Right lobe of liver (tissue), 6 donors: ENCODE data around the gene STK10. TPM values are rescaled to one million over a fixed set of nuclear protein-coding genes. Genes with fewer than 3 reads are reported as not detected.

ENCODE experiments used
- ATAC-seq, 4 donors: fragments of 200-7000 bp; cut with Tn5 transposase; one replicate each; pipeline ENCODE4 v1.9.1; 2020; ENCODE audit warnings: mild to moderate bottlenecking in 4 of 4, moderate library complexity in 4 of 4
- DNase-seq, 3 donors: peaks; one replicate each; pipeline ENCODE4 v3.0.0-alpha.2; 2020
- H3K27ac ChIP-seq, 3 donors: fragments of 200-600 bp; one replicate each; pipeline ENCODE4 v1.8.0; 2022
- H3K27me3 ChIP-seq, 2 donors: fragments of 200-600 bp; one replicate each; pipeline ENCODE4 v1.8.0; 2022
- H3K36me3 ChIP-seq, 4 donors: fragments of 200-600 bp; sonication (generic) in 1 of 4; one replicate each; pipeline versions ENCODE4 v1.5.1 to v1.8.0; 2017 to 2022; ENCODE audit warnings: control low read depth in 1 of 4
- H3K4me1 ChIP-seq, 4 donors: fragments of 200-600 bp; sonication (generic) in 1 of 4; one replicate each; pipeline versions ENCODE4 v1.5.1 to v1.8.0; 2017 to 2022; ENCODE audit warnings: control low read depth in 1 of 4
- H3K4me3 ChIP-seq, 3 donors: fragments of 200-600 bp; one replicate each; pipeline ENCODE4 v1.8.0; 2022
- H3K9me3 ChIP-seq, 4 donors: fragments of 200-600 bp; sonication (generic) in 1 of 4; one replicate each; pipeline versions ENCODE4 v1.5.1 to v1.8.0; 2017 to 2022; ENCODE audit warnings: control low read depth in 1 of 4
- CTCF ChIP-seq, 4 donors: fragments of 200-600 bp in 3 of 4; fragments of 450-650 bp in 1 of 4; IDR thresholded peaks; one replicate each; pipeline versions ENCODE4 v1.5.1 to v1.8.0; 2016 to 2022; ENCODE audit warnings: antibody characterized with exemption in 4 of 4, mild to moderate bottlenecking in 2 of 4
- POLR2A ChIP-seq: fragments of 450-650 bp; IDR thresholded peaks from one replicate; pipeline ENCODE4 v1.6.1; 2017; ENCODE audit warnings: antibody characterized with exemption, mild to moderate bottlenecking
- WGBS: methylation state at CpG from one replicate; pipeline ENCODE4 v1.1.6; 2018; ENCODE audit warnings: low coverage, low lambda C conversion rate; ENCODE audit not compliant: insufficient coverage; ENCODE audit errors: missing lambda C conversion rate; 5-methylcytosine and 5-hydroxymethylcytosine counted together
- intact Hi-C, 2 donors: fragments of 100-400 bp; cut with DNase I; formaldehyde crosslinking; loops; one replicate each; pipeline versions ENCODE4 v1.11.2 to v1.14.1; 2022
- total RNA-seq, 6 experiments: library from RNA; depleted of rRNA in 2 of 6; stranded (reverse); fragments of >200 nt in 2 of 6; fragmentation: NEBNext Ultra II Directional in 3 of 6; extraction: Animal tissue kit (Norgen Biotek cat#: 25700) in 3 of 6; gene quantifications; one replicate each; pipeline versions ENCODE4 v1.1.0 to v1.2.4, GENCODE V29; 2016 to 2023
- donor health status: DM: no; HTN: yes; CAD: no.
- donor health status: DM: no; HTN: no; CAD: no.
- donor health status: DM: no; HTN: no; CAD: no.
- donor health status: DM: no; HTN: yes; CAD: no.
- donor health status: DM: no; HTN: yes; CAD: no.

STK10 gene
- total RNA-seq, 6 experiments from 2014 or later, result 6.9 to 27.4 (median 9.0) TPM

- Histone ChIP-seq H3K27me3 (no peaks in the 10 kb centered on the region), H3K4me3 (no peak overlapping the region), H3K4me1 (no peaks in the 10 kb centered on the region), H3K36me3 (peaks cover 0 to 11% (median 0%) of the 10 kb centered on the region in 4 donors), H3K27ac (no peak overlapping the region), H3K9me3 (no peaks in the 10 kb centered on the region)
- no peak for DNase-seq
- intact Hi-C loops, result loop anchor here in 1 of 2 donors (10.0 kb wide), 1 partner anchor 145 kb away; no protein-coding TSS in a partner anchor
- ATAC-seq, result no peak
- 85% methylated on average over 12 of the region's 12 CpGs for WGBS
- TF ChIP-seq POLR2A (no peak), CTCF (IDR thresholded peaks at IDR 0.05) (no peak)
Measured at GRCh38 chr5:172049226-172049796, 138.7 kb downstream of the STK10 start.

- peak in 1 of 4 donors; percentile 22 for ATAC-seq
Measured at GRCh38 chr5:172048539-172049101, 139.4 kb downstream of the STK10 start.

GRCh38 chr5:172048170-172048422 lies 139.9 kb downstream of the STK10 start:
- Histone ChIP-seq H3K36me3 (peaks cover 0 to 11% (median 0%) of the 10 kb centered on the region in 4 donors), H3K4me3 (no peak overlapping the region), H3K27me3 (no peaks in the 10 kb centered on the region), H3K27ac (no peak overlapping the region), H3K9me3 (no peaks in the 10 kb centered on the region), H3K4me1 (no peaks in the 10 kb centered on the region)
- WGBS, result 17% methylated on average over 1 of the region's 1 CpG
- ATAC-seq (no peak), DNase-seq (no peak)
- intact Hi-C loops, result loop anchor here in 1 of 2 donors (10.0 kb wide), 1 partner anchor 143 kb away; no protein-coding TSS in a partner anchor
- TF ChIP-seq CTCF (IDR thresholded peaks at IDR 0.05) (no peak), POLR2A (no peak)

More at GRCh38 chr5:172048539-172049101, 139.4 kb downstream of the STK10 start:
- H3K4me3 ChIP-seq, result no peak overlapping the region
- H3K27me3 ChIP-seq, result no peaks in the 10 kb centered on the region
- 79% methylated on average over 9 of the region's 12 CpGs for WGBS
- H3K9me3 ChIP-seq, result no peaks in the 10 kb centered on the region
- H3K27ac ChIP-seq, result no peak overlapping the region
- intact Hi-C loops, result loop anchor here in 1 of 2 donors (10.0 kb wide), 1 partner anchor 144 kb away; no protein-coding TSS in a partner anchor
- TF ChIP-seq CTCF (IDR thresholded peaks at IDR 0.05) (no peak), POLR2A (no peak)
- no peak for DNase-seq
- H3K36me3 ChIP-seq, result peaks cover 0 to 11% (median 0%) of the 10 kb centered on the region in 4 donors
- no peaks in the 10 kb centered on the region for H3K4me1 ChIP-seq

GRCh38 chr5:172046593-172046992 lies 141.4 kb downstream of the STK10 start:
- ATAC-seq, result no peak
- 89% methylated on average over 4 of the region's 4 CpGs for WGBS
- TF ChIP-seq CTCF (IDR thresholded peaks at IDR 0.05) (no peak), POLR2A (no peak)
- intact Hi-C loops, result loop anchor here in 1 of 2 donors (10.0 kb wide), 1 partner anchor 142 kb away; no protein-coding TSS in a partner anchor
- Histone ChIP-seq H3K36me3 (peaks cover 0 to 7% (median 0%) of the 10 kb centered on the region in 4 donors), H3K27ac (no peak overlapping the region), H3K27me3 (no peaks in the 10 kb centered on the region), H3K4me3 (no peak overlapping the region), H3K9me3 (no peaks in the 10 kb centered on the region), H3K4me1 (no peaks in the 10 kb centered on the region)
- no peak for DNase-seq
